Measurements from ENCODE around the gene MCM10. TPM values are rescaled to one million over a fixed set of nuclear protein-coding genes. Genes with fewer than 3 reads are reported as not detected.

The MCM10 gene
- total and polyA plus RNA-seq, 7 donors: 0.07 to 0.83 (median 0.17) TPM; not detected in 1

DNA sequence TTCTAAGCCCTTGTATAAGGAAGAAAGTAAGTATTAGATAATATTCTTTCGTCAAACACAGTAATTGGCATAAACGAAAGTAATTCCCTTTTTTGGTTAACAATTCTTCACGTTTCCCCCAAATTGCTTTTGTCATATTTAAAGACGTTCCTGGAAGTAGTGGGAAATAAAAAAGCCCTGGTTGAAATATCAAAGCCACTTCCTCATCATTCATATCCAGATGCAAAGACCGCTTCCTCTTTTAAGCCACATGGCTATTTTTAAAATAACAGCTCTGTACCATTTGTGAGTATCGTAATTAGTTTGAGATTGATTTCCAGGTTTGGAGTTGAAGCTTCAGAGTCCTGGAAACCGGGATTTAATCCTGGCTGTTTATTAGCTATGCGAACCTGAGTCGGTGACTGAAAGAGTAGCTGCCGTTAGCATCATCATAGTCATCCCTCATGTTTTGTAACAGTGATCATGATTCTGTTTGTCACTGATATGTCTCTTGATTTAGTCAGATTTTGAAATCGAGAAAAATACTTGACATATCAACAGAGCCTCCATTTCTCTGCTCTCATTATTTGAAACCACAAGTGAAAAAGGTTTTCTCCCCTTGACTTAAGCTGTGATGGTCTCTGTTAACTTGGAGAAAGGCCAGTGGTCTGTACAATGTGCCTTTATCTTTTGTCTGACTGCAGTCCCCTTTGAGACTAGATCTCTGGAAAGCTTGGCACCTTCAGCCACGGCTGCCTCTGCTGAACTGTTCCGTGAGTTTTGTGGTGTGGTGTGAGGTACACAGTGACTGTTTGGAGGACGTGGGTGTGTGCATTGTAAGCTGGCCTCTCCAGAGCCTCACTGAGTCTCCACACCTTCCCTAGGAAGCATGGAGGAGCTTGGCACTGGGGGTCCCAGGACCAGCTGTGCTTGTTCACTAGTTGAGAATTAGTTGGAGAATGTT is 43.2 kb upstream of the MCM10 start:
- Histone ChIP-seq H3K4me3 (peak overlapping the region; percentile 15), H3K4me1 (peaks cover 59% of the 10 kb centered on the region), H3K27ac (peak overlapping the region; percentile 84), H3K9me3 (no peaks in the 10 kb centered on the region), H3K36me3 (ENCODE audit: insufficient read depth in 1 of 2, low read depth in 1 of 2) (peaks cover 0 to 72% of the 10 kb centered on the region in 2 donors), H3K27me3 (ENCODE audit: insufficient read depth in 3 of 3, low read length in 2 of 3) (no peaks in the 10 kb centered on the region)
- WGBS, 3 donors: 30 to 42% (median 31%) methylated on average over 14 of the region's 14 CpGs
- ATAC-seq: peak; percentile 80 to 84 (median 80)
- DNase-seq: peak in 1 of 2 donors; percentile 55
- intact Hi-C loops (cut with DNase I): no loop called here
- TF ChIP-seq CTCF (IDR thresholded peaks at IDR 0.05): no peak

GRCh38 chr10:13118784-13119410 is 42.5 kb upstream of the MCM10 start:
- Histone ChIP-seq H3K36me3 (ENCODE audit: insufficient read depth in 1 of 2, low read depth in 1 of 2) (peaks cover 0 to 72% of the 10 kb centered on the region in 2 donors), H3K9me3 (no peaks in the 10 kb centered on the region), H3K27ac (peak overlapping the region; percentile 84), H3K4me1 (peaks cover 52% of the 10 kb centered on the region), H3K27me3 (ENCODE audit: insufficient read depth in 3 of 3, low read length in 2 of 3) (no peaks in the 10 kb centered on the region), H3K4me3 (peak overlapping the region; percentile 15)
- intact Hi-C loops (cut with DNase I): no loop called here
- no peak for TF ChIP-seq CTCF (IDR thresholded peaks at IDR 0.05)
- ATAC-seq (peak; percentile 65 to 75 (median 70)), DNase-seq (no peak)
- 52 to 64% (median 63%) methylated on average over 3 of the region's 3 CpGs for WGBS, 3 donors

- Histone ChIP-seq H3K4me1 (peaks cover 45% of the 10 kb centered on the region), H3K4me3 (no peak overlapping the region), H3K36me3 (ENCODE audit: insufficient read depth in 1 of 2, low read depth in 1 of 2) (peaks cover 2 to 86% of the 10 kb centered on the region in 2 donors), H3K27ac (peak overlapping the region; percentile 19), H3K27me3 (ENCODE audit: insufficient read depth in 3 of 3, low read length in 2 of 3) (no peaks in the 10 kb centered on the region), H3K9me3 (no peaks in the 10 kb centered on the region)
- TF ChIP-seq CTCF (IDR thresholded peaks at IDR 0.05): no peak
- DNase-seq (no peak), ATAC-seq (peak in 1 of 4 donors; percentile 6)
- intact Hi-C loops (cut with DNase I): no loop called here
- WGBS, 3 donors: 63 to 80% (median 66%) methylated on average over 10 of the region's 10 CpGs
Measured at GRCh38 chr10:13120786-13121499, 40.4 kb upstream of the MCM10 start.

DNA sequence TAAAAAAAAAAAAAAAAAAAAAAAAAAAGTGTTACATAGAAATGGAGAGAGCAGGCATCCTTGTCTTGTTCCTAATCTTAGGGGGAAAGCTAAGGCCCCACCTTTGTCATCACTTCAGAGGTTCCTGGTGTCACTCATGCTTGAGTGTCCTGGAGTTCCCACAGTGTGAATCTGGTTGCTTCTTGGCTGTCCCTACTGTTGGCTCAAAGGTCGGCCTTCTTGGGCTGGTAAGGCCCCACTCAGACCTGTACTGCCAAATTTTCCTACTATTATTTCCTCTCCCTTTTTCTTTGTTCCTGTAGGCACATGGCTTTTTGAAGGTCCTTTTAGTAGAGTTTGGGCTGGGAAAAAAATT is 39.9 kb upstream of the MCM10 start:
- ATAC-seq (peak in 1 of 4 donors; percentile 24), DNase-seq (no peak)
- Histone ChIP-seq H3K9me3 (no peaks in the 10 kb centered on the region), H3K4me1 (peaks cover 41% of the 10 kb centered on the region), H3K36me3 (ENCODE audit: insufficient read depth in 1 of 2, low read depth in 1 of 2) (peaks cover 2 to 89% of the 10 kb centered on the region in 2 donors), H3K27me3 (ENCODE audit: insufficient read depth in 3 of 3, low read length in 2 of 3) (no peaks in the 10 kb centered on the region), H3K4me3 (no peak overlapping the region), H3K27ac (peak overlapping the region; percentile 51)
- 16 to 21% (median 18%) methylated on average over 1 of the region's 1 CpG for WGBS, 3 donors
- no peak for TF ChIP-seq CTCF (IDR thresholded peaks at IDR 0.05)
- intact Hi-C loops (cut with DNase I): no loop called here
